ENCODE measurements around the gene STOML1.

The STOML1 gene

GRCh38 chr15:73991726-73992593 is at the start of gene STOML1:
STOML1 (minus strand) TSS chr15:73992295; CDS start chr15:73992223, 72 bp downstream.
- peak; percentile 67 to 94 for DNase-seq (ENCODE audit: extremely low read depth in 1 of 2, low read depth in 1 of 2)

GRCh38 chr15:74041311-74041756 is 49.2 kb upstream of the STOML1 start:
- no peak for DNase-seq (ENCODE audit: extremely low read depth in 1 of 2, low read depth in 1 of 2)

DNA sequence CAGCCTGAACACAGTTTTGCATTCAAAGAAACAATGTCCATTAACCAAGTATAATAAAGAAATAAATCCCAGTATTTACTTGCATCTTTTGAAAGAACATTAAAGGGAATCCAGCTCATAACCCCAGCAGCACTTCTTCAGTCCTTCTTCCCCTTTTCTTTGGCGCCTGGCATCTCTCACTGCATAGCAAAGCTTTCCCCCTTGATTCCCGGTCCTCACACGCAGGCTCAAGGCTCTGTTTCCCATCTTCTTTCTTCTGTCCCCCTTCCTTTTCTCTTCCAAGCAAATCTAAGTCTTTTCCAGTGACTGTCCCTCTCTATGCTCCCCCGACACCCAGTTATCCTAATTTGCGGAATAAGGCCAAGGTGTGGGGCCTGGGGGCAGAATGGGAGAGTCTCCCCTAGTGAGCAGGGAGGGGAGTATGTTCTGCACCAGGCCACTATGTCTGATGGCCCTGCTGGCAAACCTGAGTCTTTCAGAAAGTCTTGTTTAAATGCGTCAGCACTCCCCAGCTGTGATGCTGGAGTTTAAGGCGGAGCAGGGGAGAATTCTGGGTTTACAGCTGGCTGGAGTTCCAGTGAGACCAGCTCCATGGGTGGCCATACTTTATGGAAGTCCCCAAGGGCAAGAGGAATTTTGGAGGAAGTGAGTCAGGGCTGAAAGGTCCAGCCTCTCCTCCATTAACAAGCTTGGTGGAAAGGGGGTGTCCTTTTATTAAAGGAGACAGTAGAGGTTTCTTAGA is 48.2 kb upstream of the STOML1 start:
- no peak for DNase-seq (ENCODE audit: extremely low read depth in 1 of 2, low read depth in 1 of 2)

GRCh38 chr15:74039656-74040010 is 47.5 kb upstream of the STOML1 start:
- no peak for DNase-seq (ENCODE audit: extremely low read depth in 1 of 2, low read depth in 1 of 2)

DNA sequence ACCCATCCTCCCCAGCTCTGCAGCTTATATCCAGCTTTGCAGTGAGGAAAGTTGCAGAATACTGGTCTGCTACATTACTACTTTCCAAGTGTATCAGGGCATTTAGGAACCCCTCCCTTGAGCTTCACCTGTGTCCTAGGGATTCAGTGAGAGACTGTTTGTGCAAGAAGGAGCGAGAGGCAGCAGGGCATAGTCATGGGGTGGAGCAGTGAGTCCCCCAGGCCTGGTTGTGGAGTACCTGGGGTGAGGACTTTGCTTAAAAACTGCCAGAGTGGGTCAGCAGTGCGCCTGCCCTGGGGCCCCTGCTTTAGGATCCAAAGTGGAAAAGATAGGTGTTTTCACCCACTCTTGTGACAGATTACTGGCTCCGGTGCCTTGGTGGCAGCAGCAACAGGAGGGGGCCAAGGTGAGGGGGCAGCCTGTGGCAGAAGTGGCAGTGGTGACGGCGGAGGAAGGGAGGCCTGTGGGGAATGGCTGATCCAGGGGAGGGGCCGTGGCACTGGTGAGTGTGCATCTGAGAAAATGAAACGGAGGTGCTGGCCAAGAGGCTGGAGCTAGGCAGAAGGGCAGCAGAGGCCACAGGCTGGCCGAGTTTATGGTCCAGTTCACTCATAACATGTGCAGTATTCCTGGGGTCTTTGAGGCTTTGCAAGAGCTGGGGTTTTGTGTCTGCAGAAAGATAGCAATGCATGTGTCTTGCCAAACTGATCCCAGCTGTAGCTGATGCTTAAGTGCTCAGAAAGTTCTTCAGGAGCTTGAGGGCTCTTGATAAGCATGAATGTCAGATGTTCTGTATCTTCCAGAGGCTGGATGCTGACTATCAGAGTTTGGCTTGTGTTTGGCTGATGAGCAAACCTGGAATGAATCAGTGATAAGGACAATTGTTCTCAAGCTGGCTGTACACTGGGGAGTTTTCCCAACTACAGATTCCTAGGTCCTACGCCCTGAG is 46.9 kb upstream of the STOML1 start:
- DNase-seq (ENCODE audit: extremely low read depth in 1 of 2, low read depth in 1 of 2) = no peak

DNA sequence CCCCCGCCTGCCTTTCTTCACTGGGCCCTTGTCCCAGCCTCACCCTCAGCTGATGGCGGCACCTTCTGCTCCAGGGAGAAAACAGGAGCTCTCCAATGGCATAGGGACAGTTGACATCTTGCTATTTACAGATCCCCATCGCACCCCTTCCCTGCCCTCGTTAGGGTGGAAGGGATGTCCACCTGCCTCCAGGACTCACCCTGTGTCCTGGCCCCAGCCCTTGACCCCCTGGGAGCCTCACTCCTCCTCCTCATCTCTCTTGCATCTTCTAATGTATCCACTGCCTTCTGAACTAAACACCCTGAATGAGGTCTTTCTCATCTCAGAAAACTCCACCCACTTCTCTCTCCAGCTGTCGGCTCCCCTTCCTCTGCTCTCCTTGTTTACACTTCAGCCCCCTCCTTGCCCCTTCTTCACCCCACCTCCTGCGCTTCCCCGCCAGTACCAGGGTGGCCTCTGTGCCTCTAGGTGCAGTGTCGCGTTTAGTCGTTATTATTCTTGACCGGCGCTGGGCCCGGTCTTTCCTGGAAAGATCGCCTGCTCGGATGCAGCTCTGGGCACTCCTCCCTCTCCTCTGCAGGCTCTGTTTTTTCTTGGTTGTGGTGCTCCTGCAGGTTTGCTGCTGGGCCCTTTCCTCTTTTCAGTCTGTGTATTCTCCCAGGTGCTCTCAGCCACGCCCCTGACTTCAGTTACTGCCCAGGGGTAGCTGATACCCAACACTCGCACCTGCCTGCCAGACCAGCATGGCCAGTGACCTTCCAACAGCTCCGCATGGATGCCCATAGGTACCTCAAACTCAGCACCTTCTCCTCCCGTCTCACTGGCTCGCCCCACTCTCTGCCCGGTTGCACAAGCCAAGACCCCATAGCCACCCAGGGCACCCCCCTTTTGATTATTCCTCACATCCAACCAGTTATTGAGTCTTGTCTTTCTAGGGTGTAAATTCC is 45.3 kb upstream of the STOML1 start:
- no peak for DNase-seq (ENCODE audit: extremely low read depth in 1 of 2, low read depth in 1 of 2)

DNA sequence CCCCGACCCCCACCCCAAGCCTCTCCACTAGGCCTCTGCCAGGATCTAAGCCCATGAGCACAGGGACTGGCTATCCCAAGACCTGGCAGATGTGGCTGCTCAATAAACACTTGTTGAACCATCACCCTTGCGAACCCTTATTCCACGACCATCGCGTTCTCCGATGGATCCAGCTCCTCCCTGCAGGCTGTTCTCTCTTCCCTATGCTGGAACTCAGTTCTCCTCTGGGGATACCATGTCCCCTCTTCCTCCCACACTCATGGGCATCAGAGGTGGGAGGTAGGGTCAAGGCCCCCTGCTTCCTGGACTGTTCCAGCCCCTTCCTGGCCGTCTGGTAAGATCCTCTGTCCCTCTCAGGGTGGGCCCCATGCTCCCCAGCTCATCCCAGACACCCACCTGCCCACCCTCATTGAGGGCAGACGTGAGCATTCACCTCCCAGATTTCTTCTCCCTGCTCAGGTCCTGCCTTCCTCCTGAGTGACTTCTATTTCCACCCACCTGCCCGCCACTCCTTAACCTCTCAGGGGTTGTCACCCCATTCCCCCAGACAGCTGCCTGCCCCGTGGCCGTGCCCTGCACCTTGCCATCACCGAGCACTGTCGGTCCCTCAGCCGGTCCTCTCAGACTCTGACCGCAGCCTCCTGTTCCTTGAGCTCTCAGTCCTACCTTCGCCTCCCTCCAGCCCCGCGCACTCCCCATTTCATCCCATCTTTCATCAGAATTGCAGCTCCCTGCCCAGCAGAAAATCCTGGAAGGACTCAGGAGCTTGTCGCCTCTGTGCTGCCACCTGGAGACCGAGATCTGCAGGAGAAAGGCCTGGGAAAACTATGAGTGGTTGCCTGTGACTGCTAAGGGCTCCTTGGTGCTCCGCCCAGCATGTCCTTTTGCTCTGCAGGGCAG is 44.4 kb upstream of the STOML1 start:
- no peak for DNase-seq (ENCODE audit: extremely low read depth in 1 of 2, low read depth in 1 of 2)

DNA sequence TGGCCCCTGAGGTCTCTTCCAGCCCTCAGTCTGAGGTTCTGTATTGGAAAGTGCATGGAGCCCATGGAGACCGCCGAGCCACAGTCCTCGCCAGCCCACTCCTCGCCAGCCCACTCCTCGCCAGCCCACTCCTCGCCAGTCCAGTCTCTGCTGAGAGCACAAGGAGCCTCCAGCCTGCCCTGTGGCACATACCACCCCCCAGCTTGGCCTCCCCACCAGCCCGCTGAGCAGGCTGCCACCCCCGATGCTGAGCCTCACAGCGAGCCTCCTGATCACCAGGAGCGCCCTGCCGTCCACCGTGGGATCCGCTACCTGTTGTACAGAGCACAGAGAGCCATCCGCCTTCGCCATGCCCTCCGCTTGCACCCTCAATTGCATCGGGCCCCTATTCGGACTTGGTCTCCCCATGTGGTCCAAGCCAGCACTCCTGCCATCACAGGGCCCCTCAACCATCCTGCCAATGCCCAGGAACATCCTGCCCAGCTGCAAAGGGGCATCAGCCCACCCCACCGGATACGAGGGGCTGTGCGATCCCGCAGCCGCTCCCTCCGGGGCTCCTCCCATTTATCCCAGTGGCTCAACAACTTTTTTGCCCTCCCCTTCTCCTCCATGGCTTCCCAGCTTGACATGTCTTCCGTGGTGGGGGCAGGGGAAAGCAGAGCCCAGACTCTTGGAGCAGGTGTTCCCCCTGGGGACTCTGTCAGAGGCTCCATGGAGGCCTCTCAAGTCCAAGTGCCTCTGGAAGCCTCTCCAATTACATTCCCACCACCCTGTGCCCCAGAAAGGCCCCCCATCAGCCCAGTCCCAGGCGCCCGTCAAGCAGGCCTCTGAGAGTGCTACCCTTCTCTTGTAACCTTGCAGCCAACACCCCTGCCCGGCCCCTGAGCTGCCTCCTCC is 43.3 kb upstream of the STOML1 start:
- DNase-seq (ENCODE audit: extremely low read depth in 1 of 2, low read depth in 1 of 2) = no peak

DNA sequence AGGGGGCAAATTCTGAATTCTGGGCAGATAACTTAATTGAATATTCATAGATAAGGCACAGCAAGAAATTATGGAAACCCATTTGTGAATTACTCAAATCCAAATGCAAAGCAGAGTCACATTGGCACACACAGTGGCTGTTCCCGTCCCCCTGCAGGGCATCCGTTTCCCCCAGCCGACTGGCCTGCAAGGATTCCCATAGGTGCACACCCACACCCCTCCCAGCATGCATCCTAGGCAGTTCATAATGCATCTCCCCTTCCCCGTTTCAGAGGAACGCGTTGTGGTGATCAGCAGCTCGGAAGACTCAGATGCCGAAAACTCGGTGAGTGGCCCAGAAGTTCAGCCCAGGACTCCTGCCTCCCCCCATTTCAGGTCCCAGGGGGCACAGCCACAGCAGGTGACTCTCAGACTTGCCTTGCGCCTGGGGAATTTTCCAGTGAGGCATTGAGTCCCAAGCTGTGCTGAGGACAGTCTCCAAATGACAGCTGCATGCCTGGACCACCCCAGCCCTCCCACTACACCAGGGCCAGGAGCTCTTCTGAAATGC is 42.2 kb upstream of the STOML1 start:
- DNase-seq (ENCODE audit: extremely low read depth in 1 of 2, low read depth in 1 of 2) = no peak

DNA sequence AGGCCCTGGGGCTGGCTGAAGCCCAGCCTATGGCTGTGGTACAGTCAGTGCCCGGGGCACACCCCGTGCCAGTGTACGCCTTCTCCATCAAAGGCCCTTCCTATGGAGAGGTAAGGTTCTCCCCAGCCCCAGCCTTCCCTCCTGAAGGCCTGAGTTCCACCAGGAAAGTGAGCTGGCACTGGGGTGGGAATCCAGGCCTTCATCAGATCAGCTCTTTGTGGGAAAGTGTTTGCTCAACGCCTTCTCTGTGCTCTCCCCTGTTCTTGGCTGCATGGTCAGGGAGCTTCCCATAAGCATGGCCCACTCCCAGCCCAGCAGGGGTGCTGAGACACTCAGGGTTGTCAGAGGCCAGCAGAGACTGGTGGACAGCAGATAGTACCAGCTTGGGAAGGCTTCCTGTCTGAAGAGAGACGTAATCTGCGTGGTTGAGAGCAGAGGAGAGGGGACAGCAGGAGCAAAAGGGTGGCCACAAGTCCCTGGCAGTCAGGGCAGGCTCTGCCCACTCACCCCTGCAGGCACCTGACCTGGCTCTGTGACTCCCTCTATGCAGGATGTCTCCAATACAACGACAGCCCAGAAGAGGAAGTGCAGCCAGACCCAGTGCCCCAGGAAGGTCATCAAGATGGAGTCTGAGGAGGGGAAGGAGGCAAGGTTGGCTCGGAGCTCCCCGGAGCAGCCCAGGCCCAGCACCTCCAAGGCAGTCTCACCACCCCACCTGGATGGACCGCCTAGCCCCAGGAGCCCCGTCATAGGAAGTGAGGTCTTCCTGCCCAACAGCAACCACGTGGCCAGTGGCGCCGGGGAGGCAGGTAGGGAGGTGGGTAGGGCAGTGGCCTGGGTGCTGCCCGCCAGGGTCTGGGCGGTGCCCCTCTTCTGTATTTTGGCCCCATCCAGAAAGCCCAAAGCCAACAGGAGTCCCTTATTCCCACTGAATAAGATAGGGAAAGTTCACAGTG is 40.8 kb upstream of the STOML1 start:
- no peak for DNase-seq (ENCODE audit: extremely low read depth in 1 of 2, low read depth in 1 of 2)

- no peak for DNase-seq (ENCODE audit: extremely low read depth in 1 of 2, low read depth in 1 of 2)
Measured at GRCh38 chr15:74032046-74032445, 40.0 kb upstream of the STOML1 start.

- no peak for DNase-seq (ENCODE audit: extremely low read depth in 1 of 2, low read depth in 1 of 2)
Measured at GRCh38 chr15:74028646-74029045, 36.6 kb upstream of the STOML1 start.

- no peak for DNase-seq (ENCODE audit: extremely low read depth in 1 of 2, low read depth in 1 of 2)
Measured at GRCh38 chr15:74027688-74028087, 35.6 kb upstream of the STOML1 start.

DNA sequence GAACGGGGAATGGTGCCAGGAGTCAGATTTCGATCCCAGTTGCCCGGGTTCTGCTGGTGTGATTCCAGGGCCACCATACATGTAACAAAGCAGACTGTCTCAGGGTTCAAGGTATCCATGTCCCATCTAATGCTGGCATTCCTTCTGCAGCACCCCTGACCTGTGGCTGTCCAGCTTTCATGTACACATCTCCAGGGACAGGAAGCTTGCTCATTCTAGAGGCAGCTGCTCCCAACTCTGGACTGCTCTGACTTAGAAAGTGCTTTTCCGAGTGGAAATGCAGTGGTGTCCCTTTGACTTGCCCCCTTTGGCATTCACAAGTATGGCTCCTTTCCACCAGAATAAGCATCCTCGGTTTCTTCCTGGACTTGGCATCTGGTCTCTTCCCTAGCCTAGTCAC is 33.3 kb upstream of the STOML1 start:
- DNase-seq (ENCODE audit: extremely low read depth in 1 of 2, low read depth in 1 of 2) = no peak

DNA sequence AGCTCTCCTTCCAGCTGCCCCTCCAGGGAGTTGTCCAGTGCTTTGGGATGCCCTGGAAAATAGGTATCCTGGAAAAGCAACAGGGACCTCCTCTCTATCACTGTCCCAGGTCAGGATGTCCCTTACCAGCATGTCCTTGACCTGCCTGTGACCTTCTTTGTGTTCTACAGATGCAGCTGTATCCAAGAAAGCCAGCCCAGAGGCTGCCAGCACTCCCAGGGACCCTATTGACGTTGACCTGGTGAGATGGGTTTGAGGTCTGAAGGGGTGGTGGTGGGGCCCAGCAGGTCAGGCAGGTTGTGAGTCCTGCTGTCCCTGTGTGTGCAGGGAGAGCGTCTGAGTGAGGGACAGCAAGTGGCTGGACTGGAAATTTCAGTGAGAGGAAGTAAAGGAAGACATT is 32.6 kb upstream of the STOML1 start:
- no peak for DNase-seq (ENCODE audit: extremely low read depth in 1 of 2, low read depth in 1 of 2)

GRCh38 chr15:74022706-74023470 is 30.8 kb upstream of the STOML1 start:
- DNase-seq (ENCODE audit: extremely low read depth in 1 of 2, low read depth in 1 of 2) = no peak

Data from activated CD8-positive, alpha-beta memory T cell treated with anti-CD3 and anti-CD28 coated beads for 1 hour (primary cell).